Subcutaneous preadipocyte (primary cell): ENCODE data around the gene UTP25. TPM values are rescaled to one million over a fixed set of nuclear protein-coding genes. Genes with fewer than 3 reads are reported as not detected.

Experiments
- total RNA-seq: library from RNA; depleted of rRNA; stranded (reverse); fragments of >200 nt; gene quantifications from 2 replicates; pipeline ENCODE4 v1.2.3, GENCODE V29; 2012

The UTP25 gene
- 12.1 and 14.9 TPM in 2 replicates for total RNA-seq

GRCh38 chr1:209827384-209828262 lies at the start of gene UTP25:
Gene UTP25, plus strand, starts transcription at chr1:209827972. Its CDS starts 92 bp downstream, at chr1:209828064.

GRCh38 chr1:209784265-209785169 lies 43.3 kb upstream of the UTP25 start, which contains the start of gene C1orf74:
Gene C1orf74, minus strand, starts transcription at chr1:209784559. Its CDS starts 925 bp downstream, at chr1:209783634.

GRCh38 chr1:209805875-209806760 lies 21.7 kb upstream of the UTP25 start, which contains the start of gene IRF6:
Gene IRF6, minus strand, starts transcription at chr1:209806142. Its CDS starts 4,729 bp downstream, at chr1:209801413.

Other genes starting within 250 kb of the UTP25 start
- gene CAMK1G, start 244.3 kb upstream of the UTP25 start, total RNA-seq = under 0.01 TPM in 1 of 2 replicates, not detected in the other
- gene LAMB3, start 175.5 kb upstream of the UTP25 start, total RNA-seq = 6.1 and 14.3 TPM in 2 replicates
- 1.6 and 23.9 TPM in 2 replicates for gene G0S2, start 152.6 kb upstream of the UTP25 start, total RNA-seq
- gene HSD11B1, start 123.1 kb upstream of the UTP25 start, total RNA-seq = 1.2 and 16.5 TPM in 2 replicates
- not detected in 2 replicates for gene TRAF3IP3, start 71.9 kb upstream of the UTP25 start, total RNA-seq
- 2.6 and 3.1 TPM in 2 replicates for gene C1orf74, start 43.4 kb upstream of the UTP25 start, total RNA-seq
- not detected in 2 replicates for gene IRF6, start 21.8 kb upstream of the UTP25 start, total RNA-seq
- gene SYT14, start 110.2 kb downstream of the UTP25 start, total RNA-seq = under 0.01 TPM in 1 of 2 replicates, not detected in the other